Stimulated activated CD8-positive, alpha-beta memory T cell treated with anti-CD3 and anti-CD28 coated beads, Interleukin-7, amount 100 ng/mL, for 1 hour (primary cell): Measurements from ENCODE around the gene MTA3.

Source experiments
- DNase-seq, 2 donors: peaks; one replicate each; pipeline ENCODE4 v3.0.0-alpha.2; 2020; ENCODE audit warnings: low read depth in 2 of 2

Gene MTA3

DNA sequence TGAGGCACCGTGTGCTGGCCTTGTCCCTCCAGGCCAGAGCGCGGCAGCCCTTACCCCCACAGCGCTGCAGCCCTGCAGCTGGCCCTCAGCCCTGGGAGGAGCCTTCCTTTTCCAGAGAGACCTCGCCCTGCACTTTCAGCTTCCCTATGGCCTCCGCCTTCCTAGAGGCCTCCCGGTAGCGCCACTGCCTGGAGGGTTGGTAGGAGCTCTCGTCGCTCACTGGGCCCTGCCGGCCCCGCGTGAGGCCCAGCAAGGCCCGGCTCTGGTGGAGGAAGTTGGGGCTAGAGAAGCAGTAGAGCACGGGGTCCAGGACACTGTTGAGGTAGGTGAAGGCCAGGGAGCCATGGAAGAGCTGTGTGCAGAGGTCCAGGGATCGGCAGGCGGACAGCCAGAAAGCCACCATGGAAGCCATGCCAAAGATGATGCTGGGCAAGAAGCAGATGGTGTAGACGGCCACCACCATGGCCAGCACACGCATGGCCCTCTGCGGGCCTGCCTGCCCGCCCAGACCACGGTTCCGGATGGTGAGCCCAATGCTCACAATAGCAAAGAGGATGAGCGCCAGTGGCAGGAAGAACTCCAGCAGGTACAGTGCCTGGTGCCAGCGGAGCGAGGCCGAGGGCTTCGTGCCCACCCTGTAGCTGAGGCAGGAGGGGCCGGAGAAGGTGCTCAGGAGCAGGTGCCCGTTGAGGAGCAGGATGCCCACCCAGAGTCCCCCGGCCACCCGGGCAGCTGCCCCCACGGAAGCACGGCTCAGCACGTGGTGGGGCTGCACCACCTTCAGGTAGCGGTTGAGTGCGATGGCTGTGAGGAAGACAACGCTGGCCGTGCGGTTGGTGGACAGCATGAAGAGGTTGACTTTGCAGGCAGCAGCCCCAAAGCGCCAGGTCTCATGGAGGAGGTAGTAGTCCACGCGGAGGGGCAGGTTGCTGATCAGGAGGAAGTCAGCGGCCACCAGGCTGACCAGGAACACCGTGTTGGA lies 194.7 kb downstream of the MTA3 start:
- no peak for DNase-seq

DNA sequence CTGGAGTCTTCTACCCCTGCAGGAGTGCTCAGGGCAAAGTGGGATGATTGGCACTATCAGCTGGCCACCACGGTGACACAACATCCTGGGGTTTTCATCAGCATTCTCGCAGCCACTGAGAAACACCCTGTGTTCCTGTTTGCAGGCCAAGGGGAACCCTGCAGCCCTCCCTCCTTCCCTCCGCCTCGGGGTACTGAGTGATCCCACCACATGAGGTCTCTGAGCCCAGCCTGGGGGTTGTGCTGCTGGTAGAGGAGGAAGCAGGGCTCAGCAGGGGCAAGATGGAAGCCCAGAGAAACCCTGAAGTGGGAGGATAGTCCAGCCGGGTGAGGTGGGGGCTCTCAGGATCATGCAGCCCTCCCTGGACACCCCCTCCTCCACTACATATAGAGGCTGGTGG lies 195.7 kb downstream of the MTA3 start, which contains the start of gene OXER1:
TSS of gene OXER1 (minus strand) at position 40 of the 400 bp plus-strand sequence. CDS start 73 bp downstream, outside the sequence.
- DNase-seq = no peak

DNA sequence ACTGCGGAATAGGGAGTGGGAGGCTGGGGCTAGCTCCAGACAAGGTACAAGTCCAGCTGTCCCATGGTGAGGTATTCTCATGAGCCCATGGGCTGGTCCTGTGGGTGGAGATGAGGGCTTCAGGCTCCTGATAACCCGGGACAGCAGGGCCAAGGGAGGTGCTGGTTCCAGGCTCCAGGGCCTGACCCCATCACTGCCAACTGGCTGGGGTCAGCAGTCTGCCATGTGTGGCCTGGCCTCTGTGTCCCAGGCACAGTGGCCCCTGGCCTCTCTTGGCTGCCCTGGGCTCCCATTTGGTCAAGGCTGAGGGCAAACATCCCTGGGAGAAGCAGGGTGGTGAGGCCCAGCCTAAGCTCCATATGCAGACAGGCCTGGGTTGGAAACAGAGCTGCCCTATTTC lies 196.5 kb downstream of the MTA3 start:
- DNase-seq = no peak

DNA sequence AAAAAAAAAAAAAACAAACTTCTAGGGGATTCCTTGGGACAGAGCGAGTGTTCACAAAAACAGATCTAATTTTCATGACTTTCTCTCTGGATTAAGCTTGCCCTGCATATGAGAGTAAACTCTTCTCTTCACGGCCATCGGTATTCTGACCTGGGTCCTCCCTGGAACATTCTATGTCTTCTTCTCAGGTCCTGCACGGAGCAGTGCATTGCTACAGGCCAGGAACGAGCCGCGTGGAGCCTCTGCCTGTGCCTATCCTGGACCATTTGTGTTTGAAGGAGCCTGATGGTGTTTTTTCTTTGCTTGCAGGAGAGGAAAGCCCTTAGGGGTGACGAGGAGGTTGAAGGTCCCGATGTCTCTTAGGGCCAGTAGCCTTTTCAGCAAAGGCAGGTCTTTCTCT lies 197.3 kb downstream of the MTA3 start:
- no peak for DNase-seq

DNA sequence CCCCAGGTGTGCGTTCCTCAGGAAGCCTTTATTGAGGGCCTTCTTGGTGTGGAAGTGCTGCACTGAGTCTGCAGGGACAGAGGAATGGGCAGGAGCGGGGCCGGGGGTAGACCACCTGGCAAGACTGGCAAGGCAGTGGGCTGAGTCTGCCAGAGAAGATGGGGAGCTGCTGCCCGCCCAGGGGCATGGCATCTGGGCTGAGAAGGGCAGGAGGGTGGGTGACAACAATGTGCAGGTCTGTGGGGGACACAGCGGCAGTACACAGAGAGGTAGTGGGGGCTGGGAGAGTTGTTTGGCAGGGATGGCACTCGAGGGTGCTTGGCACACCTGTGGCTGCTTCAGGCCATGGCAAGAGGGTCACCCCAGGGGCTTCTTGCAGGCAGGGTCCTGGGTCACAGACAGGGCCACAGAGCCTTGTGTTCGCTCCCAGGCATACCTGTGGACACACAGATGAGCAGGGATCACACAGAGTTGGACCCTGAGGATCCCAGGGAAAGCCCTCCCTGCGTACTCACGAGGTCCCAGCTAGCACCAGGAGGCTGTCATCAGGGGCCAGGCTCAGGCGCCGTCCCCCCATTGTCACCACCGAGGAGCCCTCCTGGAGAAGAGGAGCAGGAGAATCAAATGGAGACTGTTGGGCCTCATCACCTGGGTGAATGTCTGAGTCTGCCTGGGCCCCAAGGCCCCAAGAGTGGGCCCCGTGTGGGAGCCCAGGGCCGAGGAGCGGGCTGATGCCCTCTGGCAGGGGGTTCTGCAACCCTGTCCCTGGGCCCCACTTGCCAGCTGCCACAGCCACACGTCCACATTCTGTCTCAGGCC lies 198.9 kb downstream of the MTA3 start:
- DNase-seq = no peak

DNA sequence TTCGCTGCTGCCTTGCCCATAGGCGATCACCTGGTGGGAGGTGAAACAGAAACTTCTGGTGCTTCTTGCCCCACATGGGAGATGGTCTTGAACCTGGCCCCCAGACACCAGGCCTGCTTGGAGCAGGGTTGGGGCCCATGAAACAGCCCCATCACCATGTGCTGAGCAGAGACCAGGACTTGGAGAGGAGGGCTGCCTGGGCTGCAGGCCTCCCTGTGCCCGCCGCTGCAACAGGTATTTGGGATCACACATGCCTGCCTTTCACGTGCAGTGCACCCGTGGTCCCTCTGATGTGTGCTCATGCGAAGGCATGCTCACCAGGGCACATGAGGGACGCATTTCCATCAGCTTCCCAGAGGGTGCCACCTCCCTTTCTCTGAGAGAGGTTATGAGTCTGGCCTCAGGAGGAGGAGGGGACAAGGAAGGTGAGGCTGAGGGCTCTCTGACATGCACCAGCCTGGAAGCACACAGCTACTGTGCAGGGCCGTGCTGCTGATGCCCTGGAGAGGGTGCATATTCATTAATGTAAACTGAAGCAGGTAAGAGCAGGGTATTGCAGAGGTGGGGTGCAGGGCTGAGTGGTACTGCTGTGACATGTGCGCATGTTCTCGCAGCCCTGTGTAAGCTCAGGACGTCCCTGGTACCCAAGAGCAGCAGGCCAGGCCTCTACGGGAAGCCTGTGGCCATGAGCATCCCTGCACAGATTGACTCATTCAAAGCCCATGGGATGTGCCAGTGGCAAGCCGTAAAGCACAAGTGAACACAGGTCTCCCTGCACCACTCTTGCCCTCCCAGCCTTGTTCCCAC lies 199.7 kb downstream of the MTA3 start:
- DNase-seq = no peak

DNA sequence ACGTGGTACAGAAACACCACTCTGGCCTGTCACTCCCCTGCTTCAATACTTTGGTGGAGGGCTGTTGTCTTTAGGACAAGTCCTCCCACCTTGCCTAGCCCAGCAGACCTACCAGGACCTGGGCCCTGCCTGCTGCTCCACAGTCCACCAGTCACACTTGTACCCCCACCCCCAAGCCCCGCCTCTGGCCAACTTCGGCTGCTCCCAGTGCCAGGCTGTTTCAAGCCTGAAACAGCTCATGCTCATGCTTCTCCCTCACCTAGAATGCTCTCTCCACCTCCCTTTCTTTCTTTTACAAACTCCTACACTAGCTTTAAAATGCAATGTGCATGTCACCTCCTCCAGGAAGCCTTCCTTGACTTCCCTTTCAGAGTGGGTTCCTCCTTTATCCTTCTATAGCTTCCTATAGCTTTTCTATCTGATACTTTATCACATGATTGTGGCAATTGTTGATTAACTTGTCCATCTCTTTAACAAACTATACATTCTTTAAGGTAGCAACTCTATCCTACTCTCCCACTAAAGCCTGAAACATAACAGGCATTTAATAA lies 200.3 kb downstream of the MTA3 start:
- no peak for DNase-seq

DNA sequence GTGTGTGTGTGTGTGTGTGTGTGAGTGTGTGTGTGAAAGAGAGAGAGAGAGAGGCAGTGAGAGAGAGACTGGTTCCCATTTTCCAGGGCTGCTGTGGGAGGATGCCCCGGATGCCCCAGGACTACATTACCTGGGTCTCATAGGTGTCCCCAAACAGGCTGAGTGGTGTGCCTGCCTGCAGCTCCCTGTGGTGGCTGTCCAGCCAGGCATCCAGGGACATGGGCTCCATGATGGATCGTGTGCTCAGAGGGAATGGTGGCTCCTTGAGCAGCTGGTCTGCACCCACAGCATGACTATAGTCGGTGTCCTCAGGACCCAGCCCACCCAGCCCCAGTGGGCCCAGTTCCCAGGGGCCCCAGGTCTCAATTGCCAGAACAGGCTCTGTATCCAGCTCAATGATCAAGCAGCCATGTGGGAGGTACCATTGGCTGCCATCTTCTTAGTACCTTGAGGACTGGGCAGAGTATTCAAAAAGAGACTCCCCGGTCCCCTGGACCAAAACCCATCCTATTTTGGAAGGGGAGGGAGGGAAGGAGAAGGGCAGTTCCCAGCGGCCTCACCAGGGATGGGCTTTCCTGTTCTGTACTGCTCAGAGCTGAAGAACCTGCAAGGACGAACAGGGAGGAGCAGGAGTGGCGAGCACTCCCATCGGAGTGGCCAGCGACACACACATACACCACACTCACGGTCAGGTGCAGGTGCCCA lies 201.3 kb downstream of the MTA3 start:
- DNase-seq = no peak

DNA sequence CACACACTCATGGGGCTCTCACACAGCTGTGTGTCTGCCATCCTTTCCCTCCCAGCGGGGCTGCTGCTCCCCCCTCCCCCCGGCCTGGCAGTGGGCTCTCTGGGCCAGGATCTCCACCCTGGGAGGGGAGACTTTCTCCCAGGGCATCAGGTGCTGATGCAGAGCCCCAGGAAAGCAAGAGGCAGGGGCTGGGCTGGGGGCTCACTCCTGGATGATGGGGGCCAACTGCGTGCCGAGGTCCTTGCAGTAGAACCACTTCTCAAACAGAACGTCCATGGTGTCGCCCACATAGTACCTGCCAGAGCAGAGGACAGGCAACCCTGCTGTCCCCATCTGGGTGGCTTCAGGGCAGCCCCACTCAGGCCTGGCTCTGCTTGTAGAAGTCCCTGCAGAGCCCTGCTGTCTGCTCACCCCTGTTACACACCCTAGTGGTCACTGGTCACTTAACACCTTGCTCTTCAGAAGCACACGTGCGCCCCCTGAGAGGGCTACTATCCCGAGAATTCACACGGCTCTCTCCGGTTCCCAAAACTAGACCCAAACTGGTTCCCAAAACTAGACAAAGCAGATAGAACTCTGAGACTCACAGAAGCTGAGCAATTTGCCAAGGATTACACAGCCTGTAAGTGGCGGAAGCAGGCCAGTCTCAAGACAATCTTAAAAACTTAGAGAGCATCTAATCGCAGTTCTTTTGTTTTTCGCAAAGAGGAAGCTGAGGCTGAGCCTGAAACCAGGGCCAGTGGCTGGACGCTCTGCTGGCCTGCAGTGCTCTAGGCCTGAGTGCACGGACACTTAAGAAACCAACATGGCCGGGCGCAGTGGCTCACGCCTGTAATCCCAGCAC lies 202.1 kb downstream of the MTA3 start:
- no peak for DNase-seq

DNA sequence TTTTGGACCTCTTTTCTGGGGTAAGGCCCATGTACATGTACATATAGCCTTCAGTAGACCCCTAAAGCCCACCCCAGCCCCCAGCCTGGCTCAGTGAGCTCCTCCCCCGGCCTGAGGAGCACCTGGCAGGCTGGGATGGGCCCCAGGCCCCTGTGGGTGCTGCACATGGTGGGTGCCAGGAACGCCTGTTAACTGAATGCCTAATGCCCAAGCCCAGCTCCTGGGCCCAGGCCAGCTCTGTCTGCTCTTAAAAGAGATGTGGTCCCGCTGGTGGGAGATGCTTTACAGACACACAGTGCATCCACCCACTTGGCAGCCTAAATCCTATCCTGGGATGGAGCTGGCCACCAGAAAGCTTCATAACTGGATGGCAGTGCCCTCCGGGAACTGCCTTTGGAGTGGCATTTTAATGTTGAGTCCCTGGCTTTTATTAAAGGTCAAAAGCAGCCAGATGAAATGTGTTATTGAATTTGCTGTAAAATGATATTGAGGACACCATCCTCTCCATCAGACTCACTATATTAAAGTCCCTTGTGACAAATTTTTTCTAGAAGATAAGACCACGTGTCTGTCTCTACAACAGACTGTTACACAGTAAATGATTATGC lies 203.2 kb downstream of the MTA3 start:
- DNase-seq = no peak

DNA sequence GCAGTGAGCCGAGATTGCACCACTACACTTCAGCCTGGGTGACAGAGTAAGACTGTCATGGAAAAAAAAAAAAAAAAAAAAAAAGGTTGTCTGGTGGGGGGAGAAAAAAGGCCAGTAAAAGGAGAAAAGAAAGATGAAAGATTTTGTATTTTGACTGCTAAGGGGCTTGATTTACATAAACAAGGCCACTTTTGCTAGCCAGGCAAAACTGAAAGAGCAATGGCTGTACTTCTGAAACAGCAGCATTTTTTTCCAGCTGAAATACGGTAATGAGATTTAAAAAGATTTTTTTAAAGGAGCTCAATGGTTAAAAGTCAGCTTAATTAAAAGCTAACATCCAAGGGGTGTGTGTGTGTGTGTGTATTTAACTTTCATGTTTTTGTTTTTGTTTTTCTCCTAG lies 206.8 kb downstream of the MTA3 start:
- DNase-seq = no peak

DNA sequence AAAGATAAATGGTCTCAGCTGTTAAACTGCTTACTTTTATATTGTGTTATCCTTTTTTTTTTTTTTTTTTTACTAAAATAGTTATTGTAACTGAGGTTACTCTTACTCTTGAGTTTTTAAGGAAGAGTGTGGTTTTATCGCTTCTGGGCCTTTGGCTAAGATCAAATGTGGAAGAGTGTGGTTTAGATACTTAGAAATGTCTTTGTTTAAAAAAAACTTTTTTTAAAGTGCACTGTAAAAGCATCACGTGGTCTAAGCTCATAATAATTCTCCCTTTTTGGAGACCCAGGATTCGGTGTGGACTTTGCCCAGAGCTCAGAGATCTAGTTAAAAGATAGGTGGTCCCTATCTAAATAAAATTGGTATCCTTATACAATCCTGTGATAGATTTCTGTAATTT lies 207.4 kb downstream of the MTA3 start:
- DNase-seq = no peak

DNA sequence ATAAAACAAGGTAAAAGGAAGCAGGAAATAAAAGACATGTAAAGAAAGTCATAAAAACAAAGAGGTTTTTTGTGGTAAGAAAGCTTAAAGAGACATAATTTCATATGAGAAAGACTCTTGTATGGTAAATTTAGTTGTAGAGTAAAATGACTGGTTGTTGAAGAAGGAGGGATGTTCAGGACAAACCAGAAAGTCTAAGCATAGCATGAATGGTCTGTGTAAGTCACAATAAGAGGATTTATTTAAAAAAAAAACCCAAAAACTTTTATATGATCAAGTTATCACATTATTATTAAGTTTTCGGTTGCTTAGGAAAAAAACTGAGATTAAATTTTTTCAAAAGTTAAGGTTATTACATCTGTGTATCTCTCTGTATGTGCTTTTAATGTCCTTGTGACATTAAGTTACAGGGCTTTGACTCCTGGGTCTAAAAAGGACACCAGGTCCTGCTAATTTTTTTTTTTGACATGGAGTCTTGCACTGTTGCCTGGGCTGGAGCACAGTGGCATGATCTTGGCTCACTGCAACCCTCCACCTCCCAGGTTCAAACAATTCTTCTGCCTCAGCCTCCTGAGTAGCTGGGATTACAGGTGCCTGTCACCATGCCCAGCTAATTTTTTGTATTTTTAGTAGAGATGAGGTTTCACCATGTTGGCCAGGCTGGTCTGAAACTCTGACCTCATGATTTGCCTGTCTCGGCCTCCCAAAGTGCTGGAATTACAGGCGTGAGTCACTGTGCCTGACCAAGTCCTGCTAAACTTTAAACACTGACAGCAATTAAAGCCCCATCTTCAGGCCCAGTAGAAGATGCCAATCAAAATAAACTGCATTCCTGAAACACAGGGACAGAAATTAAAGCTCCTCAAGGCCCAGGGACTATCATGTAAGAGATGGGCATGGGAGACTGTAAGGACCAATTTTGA lies 209.7 kb downstream of the MTA3 start:
- DNase-seq = no peak

DNA sequence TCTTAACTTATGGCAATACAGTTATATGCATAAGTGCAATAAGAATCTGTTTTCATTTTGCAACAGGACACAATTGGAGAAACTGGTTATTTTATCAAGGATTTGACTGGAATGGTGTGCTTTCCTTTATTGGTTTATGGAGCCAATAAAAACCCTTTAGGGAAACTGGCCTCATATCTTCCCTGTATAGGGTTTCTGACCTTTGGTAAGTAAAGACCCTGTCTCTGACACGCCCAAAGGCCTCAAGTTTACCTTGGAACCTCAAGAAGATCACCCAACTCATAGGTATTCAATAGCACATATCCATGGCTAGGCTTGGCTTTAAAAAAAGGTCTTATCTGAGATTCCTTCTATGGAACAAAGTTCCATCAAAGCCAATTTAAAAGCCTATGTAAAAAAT lies 212.7 kb downstream of the MTA3 start:
- DNase-seq = no peak

DNA sequence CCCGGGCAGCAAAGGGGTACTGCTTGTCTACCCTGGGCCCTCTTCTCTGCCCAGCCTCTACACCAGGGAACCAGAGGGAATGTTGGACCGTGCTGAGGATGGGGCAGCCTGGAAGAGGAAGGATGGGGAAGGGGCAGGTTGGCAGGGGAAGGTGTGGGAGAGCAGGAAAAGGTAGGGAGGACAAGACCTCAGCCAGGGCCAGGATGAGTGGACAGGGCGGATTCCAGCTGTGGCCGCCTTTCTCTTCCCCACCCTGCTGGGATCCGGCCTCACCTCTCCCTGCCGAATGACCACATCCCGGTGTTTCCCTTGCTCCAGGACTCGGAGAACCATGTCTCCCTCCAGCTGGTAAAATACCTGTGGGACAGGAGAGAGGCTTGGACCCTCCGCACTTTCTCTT lies 215.1 kb downstream of the MTA3 start:
- no peak for DNase-seq

DNA sequence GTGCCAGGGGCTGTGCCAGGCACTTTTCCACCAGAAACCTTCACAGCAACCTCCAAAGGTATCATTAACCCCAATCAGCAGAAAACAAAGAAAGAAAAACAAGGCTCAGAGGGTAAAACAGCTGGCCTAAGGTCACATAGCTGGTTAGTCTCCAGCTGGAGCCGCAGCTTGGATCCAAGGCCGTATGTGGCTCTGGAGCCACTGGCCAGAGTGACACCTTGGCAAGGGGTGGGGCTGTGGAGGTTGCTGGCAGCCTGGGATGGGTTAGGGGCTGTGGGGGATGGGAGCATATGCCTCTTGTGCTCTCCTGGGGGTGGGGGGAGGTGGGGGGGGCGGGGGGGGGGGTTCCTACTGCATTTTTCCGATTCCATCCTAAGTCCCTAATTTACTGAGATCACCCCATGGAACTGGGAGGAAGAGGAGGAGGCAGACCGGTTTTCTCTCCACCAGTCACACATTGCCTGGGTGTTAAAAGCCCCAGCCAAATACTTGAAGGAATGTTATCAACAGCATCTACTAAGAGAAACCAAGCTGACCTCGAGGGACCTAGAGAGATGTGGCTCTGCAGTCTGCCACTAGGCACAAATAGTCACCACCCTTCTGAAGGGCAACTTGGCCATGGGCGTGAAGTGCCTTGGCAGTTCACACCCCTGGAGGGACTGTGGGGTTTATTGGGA lies 215.9 kb downstream of the MTA3 start:
- DNase-seq = no peak

DNA sequence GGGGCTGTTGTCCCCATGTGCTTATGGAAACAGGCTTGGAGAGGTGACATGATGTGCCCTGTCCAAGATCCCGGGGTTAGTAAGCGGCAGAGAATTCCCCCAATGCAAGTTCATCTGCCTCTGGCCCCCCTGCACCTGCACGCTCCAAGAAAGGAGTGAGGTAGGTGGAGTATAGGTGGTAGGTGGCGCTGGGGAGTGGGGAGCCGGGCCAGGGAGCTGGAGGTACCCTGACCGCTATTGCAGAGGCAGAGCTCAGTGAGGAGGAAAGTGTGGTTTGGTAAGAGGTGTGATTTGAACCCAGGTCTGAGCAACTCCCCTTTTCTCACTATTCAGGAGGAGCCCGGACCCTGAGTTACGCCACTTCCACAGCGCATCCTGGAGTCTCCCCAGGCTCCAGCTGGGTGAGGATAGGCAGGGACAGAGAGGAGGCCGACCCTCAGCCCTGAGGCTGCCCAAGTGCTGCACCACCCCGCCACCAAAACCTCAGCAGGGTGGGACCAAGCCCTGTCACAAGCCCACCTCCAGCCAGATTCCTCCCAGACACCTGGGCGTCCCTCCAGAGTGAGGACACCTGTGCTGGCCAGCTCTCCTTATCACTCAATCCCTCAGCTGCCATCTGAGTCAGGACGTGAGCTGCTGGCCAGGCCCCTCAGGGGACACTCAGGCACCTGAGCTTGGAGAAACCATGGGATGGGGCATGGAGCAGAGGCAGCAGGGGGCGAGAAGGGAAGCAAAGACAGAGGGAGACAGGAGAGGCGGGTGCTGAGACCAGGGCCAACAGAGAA lies 218.3 kb downstream of the MTA3 start:
- no peak for DNase-seq
